Measurements from ENCODE around the gene ITGBL1. TPM values are rescaled to one million over a fixed set of nuclear protein-coding genes. Genes with fewer than 3 reads are reported as not detected.

The ITGBL1 gene
- total RNA-seq, 3 donors from 2014 or later, result 8.2 to 62.5 (median 18.6) TPM

- no peak overlapping the region for H3K4me3 ChIP-seq
Observed at GRCh38 chr13:101492251-101492910, 39.9 kb downstream of the ITGBL1 start.

GRCh38 chr13:101493541-101493940 is 41.1 kb downstream of the ITGBL1 start:
- intact Hi-C loops (cut with DNase I; ENCODE audit: low total_unique reads), result no loop called here
- no peak for DNase-seq (ENCODE audit: low spot score in 2 of 2)
- Histone ChIP-seq H3K9me3 (no peaks in the 10 kb centered on the region), H3K4me1 (no peaks in the 10 kb centered on the region), H3K27me3 (no peaks in the 10 kb centered on the region), H3K36me3 (no peaks in the 10 kb centered on the region), H3K27ac (no peak overlapping the region), H3K4me3 (no peak overlapping the region)
- TF ChIP-seq POLR2AphosphoS5 (IDR thresholded peaks at IDR 0.05) (no peak), CTCF (IDR thresholded peaks at IDR 0.05) (no peak), POLR2A (IDR thresholded peaks at IDR 0.05) (no peak)

More at GRCh38 chr13:101492251-101492910, 39.9 kb downstream of the ITGBL1 start:
- intact Hi-C loops (cut with DNase I; ENCODE audit: low total_unique reads), result no loop called here
- no peaks in the 10 kb centered on the region for H3K27me3 ChIP-seq
- H3K4me1 ChIP-seq, result no peaks in the 10 kb centered on the region
- H3K36me3 ChIP-seq, result no peaks in the 10 kb centered on the region
- no peaks in the 10 kb centered on the region for H3K9me3 ChIP-seq
- no peak for DNase-seq (ENCODE audit: low spot score in 2 of 2)
- no peak overlapping the region for H3K27ac ChIP-seq
- TF ChIP-seq POLR2A (IDR thresholded peaks at IDR 0.05) (no peak), CTCF (IDR thresholded peaks at IDR 0.05) (no peak), POLR2AphosphoS5 (IDR thresholded peaks at IDR 0.05) (no peak)

GRCh38 chr13:101499406-101499805 is 46.9 kb downstream of the ITGBL1 start:
- intact Hi-C loops (cut with DNase I; ENCODE audit: low total_unique reads), result no loop called here
- no peak for DNase-seq (ENCODE audit: low spot score in 2 of 2)
- Histone ChIP-seq H3K4me1 (no peaks in the 10 kb centered on the region), H3K36me3 (no peaks in the 10 kb centered on the region), H3K27me3 (no peaks in the 10 kb centered on the region), H3K9me3 (no peaks in the 10 kb centered on the region), H3K27ac (no peak overlapping the region), H3K4me3 (no peak overlapping the region)
- TF ChIP-seq CTCF (IDR thresholded peaks at IDR 0.05) (no peak), POLR2A (IDR thresholded peaks at IDR 0.05) (no peak), POLR2AphosphoS5 (IDR thresholded peaks at IDR 0.05) (no peak)

- intact Hi-C loops (cut with DNase I; ENCODE audit: low total_unique reads), result no loop called here
- no peaks in the 10 kb centered on the region for H3K36me3 ChIP-seq
- TF ChIP-seq POLR2AphosphoS5 (IDR thresholded peaks at IDR 0.05) (no peak), CTCF (IDR thresholded peaks at IDR 0.05) (no peak), POLR2A (IDR thresholded peaks at IDR 0.05) (no peak)
Observed at GRCh38 chr13:101502618-101503017, 50.1 kb downstream of the ITGBL1 start.

GRCh38 chr13:101511161-101511560 is 58.7 kb downstream of the ITGBL1 start:
- H3K27ac ChIP-seq, result no peak overlapping the region
- H3K27me3 ChIP-seq, result no peaks in the 10 kb centered on the region
- intact Hi-C loops (cut with DNase I; ENCODE audit: low total_unique reads), result no loop called here
- no peaks in the 10 kb centered on the region for H3K9me3 ChIP-seq
- no peaks in the 10 kb centered on the region for H3K4me1 ChIP-seq
- DNase-seq (ENCODE audit: low spot score in 2 of 2), result no peak
- no peaks in the 10 kb centered on the region for H3K36me3 ChIP-seq
- TF ChIP-seq POLR2AphosphoS5 (IDR thresholded peaks at IDR 0.05), result no peak
- TF ChIP-seq CTCF (IDR thresholded peaks at IDR 0.05), result no peak
- no peak for TF ChIP-seq POLR2A (IDR thresholded peaks at IDR 0.05)
- H3K4me3 ChIP-seq, result no peak overlapping the region

More at GRCh38 chr13:101502618-101503017, 50.1 kb downstream of the ITGBL1 start:
- Histone ChIP-seq H3K4me3 (no peak overlapping the region), H3K4me1 (no peaks in the 10 kb centered on the region), H3K27ac (no peak overlapping the region), H3K9me3 (no peaks in the 10 kb centered on the region), H3K27me3 (no peaks in the 10 kb centered on the region)
- no peak for DNase-seq (ENCODE audit: low spot score in 2 of 2)
